A673 (cell line): ENCODE data around the gene CEP97.

Experiments
- EZH2 ChIP-seq: fragments of 200-600 bp; sonication (generic); IDR thresholded peaks from 2 replicates; pipeline ENCODE4 v1.6.1; 2017; ENCODE audit warnings: borderline replicate concordance, low read depth, mild to moderate bottlenecking, mixed read lengths, antibody characterized with exemption, low read length; ENCODE audit not compliant: poor library complexity, severe bottlenecking
- TF ChIP-seq, protein P1 (sequence below): fragments of 300-800, 200-600 bp; sonication (generic); conservative IDR thresholded peaks from 2 replicates; pipeline ENCODE4 v1.5.1; 2017; ENCODE audit warnings: low read depth, mild to moderate bottlenecking, antibody characterized with exemption, low read length, moderate library complexity, mixed read lengths

DNA sequence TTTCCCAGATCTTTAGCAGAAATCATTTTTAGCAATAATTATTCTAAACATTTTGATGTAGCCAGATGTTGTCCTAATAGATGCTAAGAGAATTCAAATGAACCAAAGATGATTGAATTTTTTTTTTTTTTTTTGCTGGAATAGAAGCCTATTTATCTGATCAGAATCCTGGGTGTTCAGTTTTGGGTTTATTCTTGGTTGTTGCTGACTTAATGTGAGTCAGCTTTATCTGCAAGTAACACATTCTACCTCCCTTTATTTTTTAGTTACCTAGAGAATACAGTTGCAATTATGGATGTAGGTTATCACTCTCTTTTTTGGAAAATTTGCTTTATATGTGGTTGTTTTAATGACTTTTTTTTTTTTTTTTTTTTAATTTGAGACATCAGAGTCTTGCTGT, 6.4 kb downstream of the CEP97 start:
- TF ChIP-seq, protein P1, sequence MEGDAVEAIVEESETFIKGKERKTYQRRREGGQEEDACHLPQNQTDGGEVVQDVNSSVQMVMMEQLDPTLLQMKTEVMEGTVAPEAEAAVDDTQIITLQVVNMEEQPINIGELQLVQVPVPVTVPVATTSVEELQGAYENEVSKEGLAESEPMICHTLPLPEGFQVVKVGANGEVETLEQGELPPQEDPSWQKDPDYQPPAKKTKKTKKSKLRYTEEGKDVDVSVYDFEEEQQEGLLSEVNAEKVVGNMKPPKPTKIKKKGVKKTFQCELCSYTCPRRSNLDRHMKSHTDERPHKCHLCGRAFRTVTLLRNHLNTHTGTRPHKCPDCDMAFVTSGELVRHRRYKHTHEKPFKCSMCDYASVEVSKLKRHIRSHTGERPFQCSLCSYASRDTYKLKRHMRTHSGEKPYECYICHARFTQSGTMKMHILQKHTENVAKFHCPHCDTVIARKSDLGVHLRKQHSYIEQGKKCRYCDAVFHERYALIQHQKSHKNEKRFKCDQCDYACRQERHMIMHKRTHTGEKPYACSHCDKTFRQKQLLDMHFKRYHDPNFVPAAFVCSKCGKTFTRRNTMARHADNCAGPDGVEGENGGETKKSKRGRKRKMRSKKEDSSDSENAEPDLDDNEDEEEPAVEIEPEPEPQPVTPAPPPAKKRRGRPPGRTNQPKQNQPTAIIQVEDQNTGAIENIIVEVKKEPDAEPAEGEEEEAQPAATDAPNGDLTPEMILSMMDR, result no peak
- TF ChIP-seq EZH2, result no peak
